H1 (cell line): ENCODE results near the gene EEF1A2. TPM values are rescaled to one million over a fixed set of nuclear protein-coding genes. Genes with fewer than 3 reads are reported as not detected.

Source experiments
- CTCF ChIA-PET: fragments of 300-600 bp; sonication (Branson Sonifier 250); formaldehyde crosslinking; loops from one replicate; lab custom pipeline; 2021; ENCODE audit not compliant: partially characterized antibody; lab: Charles Lee
- POLR2A ChIA-PET: fragments of 300-600 bp; sonication (Branson Sonifier 250); formaldehyde crosslinking; loops from one replicate; lab custom pipeline; 2021; ENCODE audit warnings: inconsistent platforms; ENCODE audit not compliant: partially characterized antibody; lab: Charles Lee
- DNase-seq, 2 experiments: peaks; one replicate each; pipeline versions ENCODE4 v3.0.0 to v3.0.0-alpha.2; 2010 to 2022; ENCODE audit warnings: low spot score in 2 of 2, low read depth in 1 of 2, mixed read lengths in 1 of 2
- FAIRE-seq: peaks from 2 replicates; lab custom pipeline; 2011; peaks lifted over from hg19 to GRCh38; lab: Jason Lieb, UNC
- H2AFZ ChIP-seq: 2 replicates; pipeline ENCODE4 v1.8.1; 2012; ENCODE audit warnings: low read length, inconsistent platforms
- H2AK5ac ChIP-seq: 2 replicates; pipeline ENCODE4 v1.6.1; 2013; ENCODE audit warnings: low read depth, low read length
- H2BK120ac ChIP-seq: replicated peaks from 2 replicates; pipeline ENCODE3; 2013; ENCODE audit warnings: low read depth, low read length, inconsistent platforms
- H2BK12ac ChIP-seq: 2 replicates; pipeline ENCODE4 v1.6.1; 2013; ENCODE audit warnings: low read depth, low read length
- H2BK15ac ChIP-seq: 2 replicates; pipeline ENCODE4 v1.6.1; 2013; ENCODE audit warnings: low read length
- H2BK20ac ChIP-seq: 2 replicates; pipeline ENCODE4 v1.6.1; 2013; ENCODE audit warnings: low read length
- H2BK5ac ChIP-seq: 2 replicates; pipeline ENCODE4 v1.6.1; 2013; ENCODE audit warnings: low read depth, low read length
- H3K14ac ChIP-seq: 2 replicates; pipeline ENCODE4 v1.6.1; 2013; ENCODE audit warnings: inconsistent platforms; ENCODE audit not compliant: insufficient read length
- H3K18ac ChIP-seq: 2 replicates; pipeline ENCODE4 v1.6.1; 2013; ENCODE audit warnings: low read length; ENCODE audit errors: extremely low read depth
- H3K23ac ChIP-seq: 2 replicates; pipeline ENCODE4 v1.6.1; 2013; ENCODE audit warnings: inconsistent platforms; ENCODE audit not compliant: insufficient read length
- H3K23me2 ChIP-seq: 2 replicates; pipeline ENCODE4 v1.6.1; 2013; ENCODE audit warnings: low read depth, low read length
- H3K27ac ChIP-seq: 2 replicates; pipeline ENCODE4 v1.6.1; 2011; ENCODE audit warnings: low read depth, low read length, inconsistent platforms
- H3K27me3 ChIP-seq, 4 experiments: replicated peaks in 1 of 4; 1 replicate in 1 of 4; 2 replicates in 3 of 4; pipeline versions ENCODE4 v1.6.1 to v1.8.1; 2011 to 2013; ENCODE audit warnings: low read length in 3 of 4, mild to moderate bottlenecking in 3 of 4, inconsistent platforms in 2 of 4, mixed read lengths in 2 of 4, moderate library complexity in 1 of 4; ENCODE audit not compliant: control insufficient read depth in 3 of 4, insufficient read depth in 3 of 4; ENCODE audit errors: extremely low read depth in 1 of 4
- H3K36me3 ChIP-seq, 4 experiments: 2 replicates each; pipeline versions ENCODE4 v1.6.1 to v1.8.1; 2011 to 2013; ENCODE audit warnings: mild to moderate bottlenecking in 4 of 4, low read length in 3 of 4, moderate library complexity in 2 of 4, control low read depth in 1 of 4, inconsistent platforms in 1 of 4; ENCODE audit not compliant: insufficient read depth in 4 of 4, control insufficient read depth in 2 of 4
- H3K4ac ChIP-seq: replicated peaks from 2 replicates; pipeline ENCODE3; 2013; ENCODE audit warnings: low read length, low read depth, mixed read lengths, inconsistent platforms; ENCODE audit not compliant: insufficient read length
- H3K4me1 ChIP-seq, 4 experiments: replicated peaks in 1 of 4; 1 replicate in 1 of 4; 2 replicates in 3 of 4; pipeline versions ENCODE4 v1.6.1 to v1.8.1; 2011 to 2013; ENCODE audit warnings: low read length in 3 of 4, inconsistent platforms in 2 of 4, mixed read lengths in 1 of 4; ENCODE audit not compliant: insufficient read depth in 4 of 4, control insufficient read depth in 3 of 4
- H3K4me2 ChIP-seq, 2 experiments: 2 replicates each; pipeline versions ENCODE4 v1.6.1 to v1.8.1; 2011 to 2013; ENCODE audit warnings: low read depth in 2 of 2, low read length in 2 of 2, control low read depth in 1 of 2, inconsistent platforms in 1 of 2, mild to moderate bottlenecking in 1 of 2; ENCODE audit not compliant: insufficient read depth in 1 of 2
- H3K4me3 ChIP-seq, 4 experiments: fragments of 200-600, 300-600 bp in 1 of 4; sonication (generic), shearing (Covaris generic), sonication (Bioruptor Twin) in 1 of 4; 2 replicates each; pipeline versions ENCODE4 v1.5.1 to v1.8.1; 2011 to 2016; ENCODE audit warnings: low read length in 4 of 4, low read depth in 3 of 4, control low read depth in 2 of 4, inconsistent platforms in 2 of 4, mild to moderate bottlenecking in 2 of 4, mixed read lengths in 1 of 4, moderate library complexity in 1 of 4; ENCODE audit not compliant: insufficient read depth in 2 of 4; ENCODE audit errors: extremely low read depth in 1 of 4
- H3K56ac ChIP-seq: replicated peaks from 2 replicates; pipeline ENCODE3; 2013; ENCODE audit warnings: low read depth, mild to moderate bottlenecking, mixed read lengths, low read length, inconsistent platforms; ENCODE audit not compliant: insufficient read length
- H3K79me1 ChIP-seq: 2 replicates; pipeline ENCODE4 v1.6.1; 2013; ENCODE audit warnings: low read depth, low read length, control low read depth
- H3K79me2 ChIP-seq, 2 experiments: 2 replicates each; pipeline versions ENCODE4 v1.6.1 to v1.8.1; 2012 to 2013; ENCODE audit warnings: low read length in 2 of 2, mild to moderate bottlenecking in 2 of 2, inconsistent platforms in 1 of 2; ENCODE audit not compliant: insufficient read depth in 2 of 2, control insufficient read depth in 1 of 2
- H3K9ac ChIP-seq, 4 experiments: replicated peaks in 1 of 4; 1 replicate in 1 of 4; 2 replicates in 3 of 4; pipeline versions ENCODE4 v1.6.1 to v1.8.1; 2011 to 2013; ENCODE audit warnings: low read depth in 3 of 4, low read length in 3 of 4, control low read depth in 2 of 4, mild to moderate bottlenecking in 2 of 4, moderate library complexity in 2 of 4, inconsistent platforms in 1 of 4; ENCODE audit errors: extremely low read depth in 1 of 4
- H3K9me3 ChIP-seq, 2 experiments: 2 replicates each; pipeline versions ENCODE4 v1.6.1 to v1.8.1; 2012 to 2013; ENCODE audit warnings: mild to moderate bottlenecking in 2 of 2, moderate library complexity in 2 of 2, control low read depth in 1 of 2, inconsistent platforms in 1 of 2, low read depth in 1 of 2, low read length in 1 of 2, mixed read lengths in 1 of 2; ENCODE audit not compliant: insufficient read depth in 2 of 2
- H4K20me1 ChIP-seq, 2 experiments: replicated peaks in 1 of 2; 2 replicates each; pipeline versions ENCODE3 to v1.8.1; 2011 to 2013; ENCODE audit warnings: inconsistent platforms in 2 of 2, low read length in 2 of 2, mild to moderate bottlenecking in 1 of 2; ENCODE audit not compliant: insufficient read depth in 2 of 2, control insufficient read depth in 1 of 2
- H4K5ac ChIP-seq: 2 replicates; pipeline ENCODE4 v1.6.1; 2013; ENCODE audit warnings: low read length, low read depth, mixed read lengths, inconsistent platforms; ENCODE audit not compliant: insufficient read length
- H4K8ac ChIP-seq: 2 replicates; pipeline ENCODE4 v1.8.0; 2013; ENCODE audit warnings: mild to moderate bottlenecking, moderate library complexity, low read length, inconsistent platforms; ENCODE audit not compliant: insufficient read depth; ENCODE audit errors: extremely low read depth
- H4K91ac ChIP-seq: replicated peaks from 2 replicates; pipeline ENCODE3; 2013; ENCODE audit warnings: low read length, mixed read lengths, inconsistent platforms; ENCODE audit not compliant: insufficient read length
- CREB1 ChIP-seq: IDR thresholded peaks from 2 replicates; pipeline ENCODE4 v1.6.1; 2012; ENCODE audit warnings: inconsistent platforms
- GABPA ChIP-seq: IDR thresholded peaks from 2 replicates; pipeline ENCODE4 v1.6.1; 2011; ENCODE audit warnings: mild to moderate bottlenecking, low read length, moderate library complexity, borderline replicate concordance; ENCODE audit not compliant: insufficient read depth
- KDM1A ChIP-seq: fragments of 200-600, 300-600 bp; sonication (generic); IDR thresholded peaks from 2 replicates; pipeline ENCODE4 v1.7.1; 2016; ENCODE audit warnings: mild to moderate bottlenecking, low read length, borderline replicate concordance
- KDM5A ChIP-seq: fragments of 200-600 bp; IDR thresholded peaks from 2 replicates; pipeline ENCODE4 v1.7.1; 2012; ENCODE audit warnings: mild to moderate bottlenecking, low read length, inconsistent platforms, mixed read lengths
- NRF1 ChIP-seq: IDR thresholded peaks from 2 replicates; pipeline ENCODE4 v1.6.1; 2011; ENCODE audit warnings: mild to moderate bottlenecking, low read depth, low read length, improper control_type of control experiment
- RBBP5 ChIP-seq: IDR thresholded peaks from 2 replicates; pipeline ENCODE4 v1.7.1; 2012; ENCODE audit warnings: low read depth, mild to moderate bottlenecking, inconsistent platforms, low read length, moderate library complexity, borderline replicate concordance
- SIN3A ChIP-seq, 2 experiments: IDR thresholded peaks in 1 of 2; conservative IDR thresholded peaks in 1 of 2; 2 replicates each; pipeline ENCODE4 v1.6.1; 2011 to 2012; ENCODE audit warnings: low read length in 2 of 2, improper control_type of control experiment in 1 of 2, low read depth in 1 of 2, mild to moderate bottlenecking in 1 of 2
- SP2 ChIP-seq: IDR thresholded peaks from 2 replicates; pipeline ENCODE4 v1.6.1; 2012; ENCODE audit warnings: mild to moderate bottlenecking, low read length, inconsistent platforms
- TEAD4 ChIP-seq: IDR thresholded peaks from 2 replicates; pipeline ENCODE4 v1.6.1; 2012; ENCODE audit warnings: low read depth, low read length, inconsistent platforms, mixed read lengths
- YY1 ChIP-seq: IDR thresholded peaks from 2 replicates; pipeline ENCODE4 v1.6.1; 2011; ENCODE audit warnings: low read depth, mild to moderate bottlenecking, low read length
- WGBS, 2 experiments: shearing (Covaris generic) in 1 of 2; methylation state at CpG; one replicate each; pipeline versions ENCODE4 v1.1.6 to v1.1.7; 2013 to 2015; ENCODE audit warnings: low lambda C conversion rate in 2 of 2, mixed read lengths in 2 of 2, inconsistent platforms in 1 of 2, low coverage in 1 of 2, missing lambda C conversion rate in 1 of 2; ENCODE audit not compliant: insufficient replicate concordance in 2 of 2, insufficient coverage in 1 of 2, insufficient read length in 1 of 2; ENCODE audit errors: extremely low coverage in 1 of 2, missing lambda C conversion rate in 1 of 2; 5-methylcytosine and 5-hydroxymethylcytosine counted together
- polyA plus RNA-seq, 7 experiments: library from polyadenylated mRNA; depleted of rRNA in 3 of 7; stranded (reverse) in 5 of 7; unstranded in 2 of 7; fragments of >200 nt in 5 of 7; fragments of 200-250 nt in 2 of 7; gene quantifications; 1 replicate in 5 of 7; 2 replicates in 1 of 7; 4 replicates in 1 of 7; pipeline versions ENCODE4 v1.2.1 to v1.2.3, GENCODE V29; 2011 to 2013; ENCODE audit warnings: missing spikeins in 2 of 7, mixed read lengths in 2 of 7
- total RNA-seq: library from RNA; stranded (reverse); fragmentation: NEBNext Ultra II Directional; extraction: Animal tissue kit (Norgen Biotek cat#: 25700); gene quantifications from 2 replicates; pipeline ENCODE4 v1.2.1, GENCODE V29; 2021

Gene EEF1A2
- total and polyA plus RNA-seq, 2 of the 8 experiments (the other 6 are each of a cell fraction or from before 2014, with no cell fraction given): 7.4 to 25.8 TPM

GRCh38 chr20:63496596-63497120 is 2.2 kb downstream of the EEF1A2 start:
- WGBS, 2 experiments: 67% methylated on average over 13 of the region's 16 CpGs; no CpG with 5 or more reads in 1 of the 2 experiments
- Histone ChIP-seq H2BK12ac (peak overlapping the region; percentile 39; the same call in 1 of the 2 replicates), H3K9ac (no peak overlapping the region), H3K14ac (no peak overlapping the region), H3K79me1 (no peaks in the 10 kb centered on the region), H4K20me1 (peaks cover 0 to 8% of the 10 kb centered on the region in 2 experiments), H2BK15ac (peak overlapping the region; percentile 88; the same call in 1 of the 2 replicates), H3K27me3 (peaks cover 11 to 42% (median 35%) of the 10 kb centered on the region in 4 experiments), H3K18ac (peak overlapping the region; percentile 48), H2BK20ac (no peak overlapping the region), H4K8ac (no peak overlapping the region), H2AFZ (no peak overlapping the region), H3K27ac (no peak overlapping the region), H3K4me3 (peak overlapping the region in 1 of 4 experiments; percentile 41; a peak in 4 of 8 replicates), H3K4ac (no peak overlapping the region), H3K23ac (no peak overlapping the region), H2BK120ac (no peak overlapping the region), H2AK5ac (no peak overlapping the region), H4K91ac (no peak overlapping the region), H3K4me1 (peaks cover 0 to 23% (median 13%) of the 10 kb centered on the region in 4 experiments; a peak in 6 of 7 replicates), H3K79me2 (no peaks in the 10 kb centered on the region), H4K5ac (no peak overlapping the region), H3K23me2 (peaks cover 15% of the 10 kb centered on the region; the same call in 1 of the 2 replicates), H2BK5ac (no peak overlapping the region), H3K4me2 (peak overlapping the region; percentile 1 to 64; a peak in 3 of 4 replicates), H3K56ac (no peak overlapping the region), H3K36me3 (peaks cover 0 to 4% (median 1%) of the 10 kb centered on the region in 4 experiments; a peak in 5 of 8 replicates), H3K9me3 (no peaks in the 10 kb centered on the region)
- peak in 1 of 2 experiments; percentile 53 for DNase-seq
- ChIA-PET CTCF (interaction anchor here (0.8 to 3.4 kb wide), 43 partner anchors 9 to 412 kb away, joined by 3 to 39 read pairs (median 5); partner anchors contain the start of genes PPDPF, PTK6 and TPD52L2), POLR2A (interaction anchor here (0.8 to 2.4 kb wide), 10 partner anchors 8 to 161 kb away, joined by 3 to 22 read pairs (median 4); partner anchors contain the start of genes PPDPF and RTEL1)
- no peak for FAIRE-seq
- no peak for TF ChIP-seq SP2
- TF ChIP-seq KDM5A: no peak
- no peak for TF ChIP-seq SIN3A (conservative IDR thresholded peaks at IDR 0.05 in 1 of 2, IDR thresholded peaks at IDR 0.05 in 1 of 2; ENCODE audit: low read depth in 1 of 2, low read length in 2 of 2)
- TF ChIP-seq TEAD4: no peak
- TF ChIP-seq KDM1A: no peak
- no peak for TF ChIP-seq NRF1
- no peak for TF ChIP-seq GABPA
- no peak for TF ChIP-seq YY1
- TF ChIP-seq CREB1: no peak
- TF ChIP-seq RBBP5: no peak
